ENCODE results near the gene PLXNA1. TPM values are rescaled to one million over a fixed set of nuclear protein-coding genes. Genes with fewer than 3 reads are reported as not detected.

Gene PLXNA1
- total and polyA plus RNA-seq, 2 of the 8 experiments (the other 6 are each of a cell fraction or from before 2014, with no cell fraction given), result 47.5 to 54.9 TPM

GRCh38 chr3:126961791-126962461, 21.0 kb upstream of the PLXNA1 start:
- H4K5ac ChIP-seq (ENCODE audit: insufficient read length, low read depth, low read length), result no peak overlapping the region
- H4K91ac ChIP-seq (replicated peaks; ENCODE audit: insufficient read length, low read length), result no peak overlapping the region
- H3K9ac ChIP-seq (replicated peaks in 1 of 4; ENCODE audit: extremely low read depth in 1 of 4, low read depth in 3 of 4, low read length in 3 of 4), result no peak overlapping the region
- no peak overlapping the region for H3K27ac ChIP-seq (ENCODE audit: low read depth, low read length)
- no peaks in the 10 kb centered on the region for H3K79me2 ChIP-seq (ENCODE audit: control insufficient read depth in 1 of 2, insufficient read depth in 2 of 2, low read length in 2 of 2)
- DNase-seq (ENCODE audit: low read depth in 1 of 2, low spot score in 2 of 2), result no peak
- no peaks in the 10 kb centered on the region; a peak in 1 of 7 replicates for H3K27me3 ChIP-seq (replicated peaks in 1 of 4; ENCODE audit: control insufficient read depth in 3 of 4, extremely low read depth in 1 of 4, insufficient read depth in 3 of 4, low read length in 3 of 4)
- no peak overlapping the region for H3K14ac ChIP-seq (ENCODE audit: insufficient read length)
- no peak overlapping the region for H4K8ac ChIP-seq (ENCODE audit: extremely low read depth, insufficient read depth, low read length)
- no peak for FAIRE-seq
- WGBS, 2 experiments (ENCODE audit: extremely low coverage in 1 of 2, insufficient coverage in 1 of 2, insufficient read length in 1 of 2, insufficient replicate concordance in 2 of 2, low coverage in 1 of 2, low lambda C conversion rate in 2 of 2, missing lambda C conversion rate in 1 of 2), result 91% methylated on average over 11 of the region's 11 CpGs; no CpG with 5 or more reads in 1 of the 2 experiments
- H3K36me3 ChIP-seq (ENCODE audit: control insufficient read depth in 2 of 4, insufficient read depth in 4 of 4, low read length in 3 of 4), result no peaks in the 10 kb centered on the region; a peak in 1 of 8 replicates
- no peak overlapping the region for H3K4ac ChIP-seq (replicated peaks; ENCODE audit: insufficient read length, low read depth, low read length)
- H3K4me3 ChIP-seq (ENCODE audit: extremely low read depth in 1 of 4, insufficient read depth in 2 of 4, low read depth in 3 of 4, low read length in 4 of 4), result no peak overlapping the region
- no peak overlapping the region for H3K18ac ChIP-seq (ENCODE audit: extremely low read depth, low read length)
- no peak overlapping the region for H2AK5ac ChIP-seq (ENCODE audit: low read depth, low read length)
- no peaks in the 10 kb centered on the region for H3K79me1 ChIP-seq (ENCODE audit: low read depth, low read length)
- H3K56ac ChIP-seq (replicated peaks; ENCODE audit: insufficient read length, low read depth, low read length), result no peak overlapping the region
- H3K4me2 ChIP-seq (ENCODE audit: insufficient read depth in 1 of 2, low read depth in 2 of 2, low read length in 2 of 2), result no peak overlapping the region
- POLR2A ChIA-PET (ENCODE audit: partially characterized antibody), result no interaction called here
- 0 out of 2 replicates have a peak overlapping the region, but pooled peaks have one; percentile 9 for H2BK12ac ChIP-seq (ENCODE audit: low read depth, low read length)
- peaks cover 2 to 3% of the 10 kb centered on the region in 2 experiments for H4K20me1 ChIP-seq (replicated peaks in 1 of 2; ENCODE audit: control insufficient read depth in 1 of 2, insufficient read depth in 2 of 2, low read length in 2 of 2)
- no peak overlapping the region for H3K23ac ChIP-seq (ENCODE audit: insufficient read length)
- H2BK5ac ChIP-seq (ENCODE audit: low read depth, low read length), result peak overlapping the region; percentile 24; the same call in 1 of the 2 replicates
- CTCF ChIA-PET (ENCODE audit: partially characterized antibody), result interaction anchor here (0.6 to 2.5 kb wide), 11 partner anchors 11 to 951 kb away, joined by 3 to 11 read pairs (median 3); no protein-coding TSS in a partner anchor
- no peak overlapping the region for H2BK20ac ChIP-seq (ENCODE audit: low read length)
- no peaks in the 10 kb centered on the region for H3K23me2 ChIP-seq (ENCODE audit: low read depth, low read length)
- no peaks in the 10 kb centered on the region for H3K9me3 ChIP-seq (ENCODE audit: insufficient read depth in 2 of 2, low read depth in 1 of 2, low read length in 1 of 2)
- no peak overlapping the region for H2BK120ac ChIP-seq (replicated peaks; ENCODE audit: low read depth, low read length)
- no peak overlapping the region for H2AFZ ChIP-seq (ENCODE audit: low read length)
- no peak overlapping the region for H2BK15ac ChIP-seq (ENCODE audit: low read length)
- H3K4me1 ChIP-seq (replicated peaks in 1 of 4; ENCODE audit: control insufficient read depth in 3 of 4, insufficient read depth in 4 of 4, low read length in 3 of 4), result peaks cover 0 to 10% (median 7%) of the 10 kb centered on the region in 4 experiments; a peak in 3 of 7 replicates
- TF ChIP-seq RBBP5 (IDR thresholded peaks at IDR 0.05; ENCODE audit: borderline replicate concordance, low read depth, low read length) (no peak), BRCA1 (IDR thresholded peaks at IDR 0.05; ENCODE audit: low read depth, low read length) (no peak), SIRT6 (IDR thresholded peaks at IDR 0.05; ENCODE audit: low read length) (no peak), EGR1 (IDR thresholded peaks at IDR 0.05; ENCODE audit: borderline replicate concordance, low read depth, low read length) (no peak), POLR2AphosphoS5 (IDR thresholded peaks at IDR 0.05; ENCODE audit: low read depth, low read length) (no peak), EZH2 (IDR thresholded peaks at IDR 0.05; ENCODE audit: low read depth, low read length, severe bottlenecking) (no peak), ZNF274 (IDR thresholded peaks at IDR 0.05; ENCODE audit: borderline replicate concordance, extremely low read depth, low read length) (no peak), TBP (IDR thresholded peaks at IDR 0.05; ENCODE audit: low read depth, low read length) (no peak), POU5F1 (IDR thresholded peaks at IDR 0.05; ENCODE audit: low read depth, low read length) (no peak), TAF7 (optimal IDR thresholded peaks at IDR 0.05; ENCODE audit: borderline replicate concordance, low read depth, low read length) (no peak), RFX5 (IDR thresholded peaks at IDR 0.05; ENCODE audit: borderline replicate concordance, low read depth, low read length) (no peak), EP300 (IDR thresholded peaks at IDR 0.05; ENCODE audit: borderline replicate concordance in 1 of 2, low read depth in 2 of 2, low read length in 2 of 2) (no peak), SP1 (IDR thresholded peaks at IDR 0.05; ENCODE audit: low read depth, low read length) (no peak)

All from H1 (cell line).